ENCODE data around the gene WWOX.

DNA sequence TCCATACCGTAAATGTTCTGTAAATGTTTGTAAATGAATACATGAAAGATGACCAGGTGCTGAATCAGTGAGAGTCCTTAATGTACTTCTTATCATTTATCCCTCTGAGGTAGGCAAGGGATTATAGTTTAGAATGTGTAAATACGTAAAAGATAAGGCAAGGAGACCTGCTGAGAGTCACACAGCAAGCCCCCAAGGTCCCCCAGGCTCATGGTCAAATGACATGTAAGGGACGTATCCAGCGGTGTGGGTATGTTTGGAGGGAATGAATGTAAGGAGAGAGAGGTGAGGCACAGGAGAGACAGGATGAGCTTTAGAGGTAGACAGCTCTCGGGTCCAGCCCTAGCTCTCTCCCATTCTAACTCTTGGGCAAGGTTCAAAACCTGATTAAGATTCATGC, 341.8 kb downstream of the WWOX start:
- TF ChIP-seq, protein P1, sequence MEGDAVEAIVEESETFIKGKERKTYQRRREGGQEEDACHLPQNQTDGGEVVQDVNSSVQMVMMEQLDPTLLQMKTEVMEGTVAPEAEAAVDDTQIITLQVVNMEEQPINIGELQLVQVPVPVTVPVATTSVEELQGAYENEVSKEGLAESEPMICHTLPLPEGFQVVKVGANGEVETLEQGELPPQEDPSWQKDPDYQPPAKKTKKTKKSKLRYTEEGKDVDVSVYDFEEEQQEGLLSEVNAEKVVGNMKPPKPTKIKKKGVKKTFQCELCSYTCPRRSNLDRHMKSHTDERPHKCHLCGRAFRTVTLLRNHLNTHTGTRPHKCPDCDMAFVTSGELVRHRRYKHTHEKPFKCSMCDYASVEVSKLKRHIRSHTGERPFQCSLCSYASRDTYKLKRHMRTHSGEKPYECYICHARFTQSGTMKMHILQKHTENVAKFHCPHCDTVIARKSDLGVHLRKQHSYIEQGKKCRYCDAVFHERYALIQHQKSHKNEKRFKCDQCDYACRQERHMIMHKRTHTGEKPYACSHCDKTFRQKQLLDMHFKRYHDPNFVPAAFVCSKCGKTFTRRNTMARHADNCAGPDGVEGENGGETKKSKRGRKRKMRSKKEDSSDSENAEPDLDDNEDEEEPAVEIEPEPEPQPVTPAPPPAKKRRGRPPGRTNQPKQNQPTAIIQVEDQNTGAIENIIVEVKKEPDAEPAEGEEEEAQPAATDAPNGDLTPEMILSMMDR (IDR thresholded peaks at IDR 0.05; ENCODE audit: low read length) = no peak
- no peak for TF ChIP-seq EZH2 (optimal IDR thresholded peaks at IDR 0.05; ENCODE audit: low read depth, low read length)
- TF ChIP-seq EZH2phosphoT487 (IDR thresholded peaks at IDR 0.05; ENCODE audit: low read length) = no peak

All from MM.1S (cell line).